Neural progenitor cell (in vitro differentiated cells): ENCODE measurements around the gene MMP11.

Experiments used
- CTCF ChIP-seq: fragments of 200-600 bp; sonication (generic); IDR thresholded peaks from 2 replicates; pipeline ENCODE4 v1.5.1; 2017; ENCODE audit warnings: antibody characterized with exemption, mild to moderate bottlenecking
- EZH2 ChIP-seq: fragments of 200-600 bp; sonication (generic); IDR thresholded peaks from 2 replicates; pipeline ENCODE4 v1.6.1; 2017; ENCODE audit warnings: antibody characterized with exemption, mild to moderate bottlenecking, moderate library complexity

GRCh38 chr22:23781511-23782183, 9.0 kb downstream of the MMP11 start:
- TF ChIP-seq CTCF (no peak), EZH2 (no peak)
